Skeletal muscle satellite cell (primary cell): Measurements from ENCODE around the gene AFF1.

Experiments used
- H3K27me3 ChIP-seq: 2 replicates; pipeline ENCODE4 v1.7.0; 2013; ENCODE audit warnings: low read length; ENCODE audit not compliant: control insufficient read depth, insufficient read depth
- H3K36me3 ChIP-seq: 2 replicates; pipeline ENCODE4 v1.7.0; 2013; ENCODE audit warnings: mild to moderate bottlenecking, control low read depth, low read length; ENCODE audit not compliant: insufficient read depth
- H3K4me1 ChIP-seq: 2 replicates; pipeline ENCODE4 v1.7.0; 2013; ENCODE audit warnings: low read length; ENCODE audit not compliant: control insufficient read depth, insufficient read depth
- H3K4me2 ChIP-seq: 2 replicates; pipeline ENCODE4 v1.7.0; 2013; ENCODE audit warnings: mild to moderate bottlenecking, low read length
- H3K4me3 ChIP-seq: 2 replicates; pipeline ENCODE4 v1.7.0; 2013; ENCODE audit warnings: low read length
- H3K9ac ChIP-seq: 2 replicates; pipeline ENCODE4 v1.7.0; 2013; ENCODE audit warnings: mild to moderate bottlenecking, low read depth, low read length, moderate library complexity
- H3K9me3 ChIP-seq: replicated peaks from 2 replicates; pipeline ENCODE4 v1.7.0; 2013; ENCODE audit warnings: mild to moderate bottlenecking, control low read depth, low read length

The AFF1 gene

DNA sequence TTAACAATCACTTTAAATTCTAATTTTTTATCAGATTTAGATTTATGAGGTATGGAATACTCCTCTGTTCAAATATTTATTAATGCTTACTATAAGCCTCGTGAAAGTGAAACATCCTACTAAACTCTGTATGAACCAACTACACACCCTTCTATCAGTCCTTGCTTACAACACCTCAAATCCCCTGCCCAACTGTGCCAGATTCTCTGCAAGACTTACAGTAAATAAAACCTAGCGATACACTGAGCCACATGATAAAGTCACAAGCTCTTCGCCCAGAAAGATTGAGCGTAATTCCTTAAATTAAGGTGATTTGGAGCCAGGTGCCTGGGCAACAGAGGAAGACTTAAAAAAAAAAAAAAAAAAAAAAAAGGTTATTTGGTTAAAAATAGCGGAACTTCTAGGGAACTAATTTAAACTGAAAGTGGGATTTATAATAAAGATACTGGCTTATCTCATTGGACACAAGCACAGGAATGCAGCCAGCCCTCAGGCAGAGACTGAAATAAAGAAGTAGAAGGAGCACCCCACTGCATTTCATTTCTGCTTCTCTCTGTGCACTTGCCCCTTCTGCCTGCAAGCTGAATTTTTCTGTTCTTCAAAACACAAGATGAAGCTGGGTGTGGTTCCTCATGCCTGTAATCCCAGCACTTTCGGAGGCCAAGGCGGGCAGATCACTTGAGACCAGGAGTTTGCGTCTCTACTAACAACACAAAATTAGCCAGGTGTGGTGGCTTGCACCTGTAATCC lies 25.1 kb upstream of the AFF1 start:
- Histone ChIP-seq H3K9me3 (no peaks in the 10 kb centered on the region), H3K9ac (no peak overlapping the region), H3K27me3 (no peaks in the 10 kb centered on the region), H3K4me1 (no peaks in the 10 kb centered on the region), H3K4me2 (no peak overlapping the region), H3K4me3 (no peak overlapping the region), H3K36me3 (no peaks in the 10 kb centered on the region)

DNA sequence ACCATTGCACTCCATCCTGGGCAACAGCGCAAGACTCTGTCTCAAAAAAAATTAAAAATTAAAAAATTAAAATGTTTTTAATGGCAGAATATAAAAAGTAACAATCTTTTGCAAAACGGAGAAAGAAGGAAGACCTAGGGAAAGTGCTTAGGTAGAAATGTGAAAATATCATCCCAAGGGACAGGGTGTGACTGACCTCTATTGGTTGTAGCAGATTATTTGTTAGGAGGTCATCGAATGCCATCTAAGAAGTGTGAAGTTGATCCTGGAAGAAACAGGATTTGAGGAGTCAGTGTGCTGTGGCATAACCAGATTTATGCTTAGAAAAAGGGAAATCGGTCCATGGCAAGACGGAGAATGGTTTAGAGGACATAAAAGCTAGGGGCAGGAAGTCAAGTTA lies 24.4 kb upstream of the AFF1 start:
- Histone ChIP-seq H3K4me2 (no peak overlapping the region), H3K4me3 (no peak overlapping the region), H3K9ac (no peak overlapping the region), H3K36me3 (no peaks in the 10 kb centered on the region), H3K9me3 (no peaks in the 10 kb centered on the region), H3K27me3 (no peaks in the 10 kb centered on the region), H3K4me1 (no peaks in the 10 kb centered on the region)

DNA sequence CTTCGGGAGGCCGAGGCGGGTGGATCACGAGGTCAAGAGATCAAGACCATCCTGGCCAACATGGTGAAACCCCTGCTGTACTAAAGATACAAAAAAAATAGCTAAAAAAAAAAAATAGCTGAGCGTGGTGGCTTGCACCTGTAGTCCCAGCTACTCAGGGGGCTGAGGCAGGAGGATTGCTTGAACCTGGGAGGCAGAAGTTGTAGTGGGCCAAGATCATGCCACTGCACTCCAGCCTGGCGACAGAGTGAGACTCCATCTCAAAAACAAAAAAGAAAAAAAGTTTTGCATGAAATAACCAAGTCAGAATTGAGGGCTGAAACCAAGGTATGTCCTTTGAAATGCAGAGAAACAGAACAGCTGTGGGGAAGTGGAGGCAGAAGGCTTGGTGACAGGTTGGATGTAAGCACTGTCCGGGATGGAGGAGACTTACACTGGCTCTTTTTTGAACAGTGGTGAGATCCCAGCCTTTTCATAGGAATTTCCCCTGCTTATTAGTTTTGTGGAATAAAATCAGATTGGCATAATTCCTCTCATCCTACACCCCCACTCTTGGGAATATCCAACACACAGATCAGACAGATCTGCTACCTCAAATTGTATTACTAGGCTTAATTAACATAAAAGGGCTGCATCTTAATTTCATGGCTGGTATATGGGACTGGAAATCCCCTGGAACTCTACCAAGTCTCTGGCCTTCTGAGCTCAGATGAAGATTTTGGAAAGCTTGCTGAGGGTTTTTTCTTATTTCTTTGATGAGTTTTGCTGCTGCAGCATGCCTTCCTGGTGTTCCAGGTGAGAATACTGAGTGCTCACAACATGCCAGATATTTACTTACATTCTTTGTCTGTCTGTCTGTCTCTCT lies 23.8 kb upstream of the AFF1 start:
- Histone ChIP-seq H3K9me3 (no peaks in the 10 kb centered on the region), H3K27me3 (no peaks in the 10 kb centered on the region), H3K4me3 (no peak overlapping the region), H3K36me3 (no peaks in the 10 kb centered on the region), H3K4me1 (no peaks in the 10 kb centered on the region), H3K9ac (no peak overlapping the region), H3K4me2 (no peak overlapping the region)

DNA sequence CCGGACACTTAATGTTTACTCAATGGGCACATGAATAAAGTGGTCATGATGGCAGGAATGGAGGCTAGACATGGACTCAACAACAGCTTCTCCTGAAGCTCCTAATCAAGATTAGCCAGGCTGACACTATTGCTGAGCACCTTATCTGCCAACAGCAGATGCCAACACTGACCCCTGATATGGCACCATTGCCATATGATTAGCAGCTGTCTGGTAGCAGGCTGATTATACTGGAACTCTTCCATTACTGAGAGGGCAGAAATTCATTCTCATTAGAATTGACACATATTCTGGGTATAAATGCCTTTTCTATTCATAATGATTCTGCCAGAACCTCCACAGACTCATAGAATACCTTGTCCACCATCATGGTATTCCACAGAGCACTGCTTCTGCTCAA lies 18.4 kb upstream of the AFF1 start:
- no peak overlapping the region for H3K9ac ChIP-seq
- H3K4me1 ChIP-seq, result peaks cover 14% of the 10 kb centered on the region
- H3K27me3 ChIP-seq, result no peaks in the 10 kb centered on the region
- H3K9me3 ChIP-seq, result no peaks in the 10 kb centered on the region
- H3K4me2 ChIP-seq, result no peak overlapping the region
- H3K4me3 ChIP-seq, result no peak overlapping the region
- H3K36me3 ChIP-seq, result no peaks in the 10 kb centered on the region

DNA sequence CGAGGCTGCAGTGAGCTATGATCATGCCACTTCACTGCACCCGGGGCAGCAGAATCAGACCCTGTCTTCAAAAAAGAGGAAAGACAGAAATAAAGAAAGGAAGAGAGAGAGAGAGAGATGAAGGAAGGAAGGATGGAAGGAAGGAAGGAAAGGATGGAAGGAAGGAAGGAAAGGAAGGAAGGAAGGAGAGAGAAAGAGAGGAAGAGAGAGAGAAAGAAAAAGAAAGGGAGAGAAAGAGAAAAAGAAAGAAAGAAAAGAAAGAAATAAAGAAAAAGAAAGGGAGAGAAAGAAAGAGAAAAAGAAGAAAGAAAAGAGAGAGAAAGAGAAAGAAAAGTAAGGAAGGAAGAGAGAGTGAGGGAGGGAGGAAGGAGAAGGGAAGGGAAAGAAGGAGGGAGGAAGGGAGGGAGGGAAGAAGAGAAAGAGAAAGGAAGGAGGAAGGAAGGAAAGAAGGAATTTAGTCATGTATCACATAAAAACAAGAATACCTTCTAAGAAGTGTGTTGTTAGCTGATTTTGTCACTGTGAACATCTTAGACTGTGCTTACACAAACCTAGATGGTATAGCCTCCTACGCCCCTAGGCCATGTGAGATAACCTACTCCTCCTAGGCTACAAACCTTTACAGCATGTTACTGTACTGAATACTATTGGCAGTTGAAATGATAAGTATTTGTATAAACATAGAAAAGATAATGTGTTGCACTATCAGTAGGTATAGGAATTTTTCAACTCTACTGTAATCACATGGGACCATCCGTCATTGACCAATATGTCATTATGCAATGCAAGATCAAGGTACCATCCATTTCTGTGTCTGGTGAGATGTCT lies 17.4 kb upstream of the AFF1 start:
- H3K9me3 ChIP-seq, result no peaks in the 10 kb centered on the region
- H3K36me3 ChIP-seq, result no peaks in the 10 kb centered on the region
- H3K4me2 ChIP-seq, result no peak overlapping the region
- no peaks in the 10 kb centered on the region for H3K27me3 ChIP-seq
- no peak overlapping the region for H3K9ac ChIP-seq
- peaks cover 21% of the 10 kb centered on the region for H3K4me1 ChIP-seq
- no peak overlapping the region for H3K4me3 ChIP-seq

DNA sequence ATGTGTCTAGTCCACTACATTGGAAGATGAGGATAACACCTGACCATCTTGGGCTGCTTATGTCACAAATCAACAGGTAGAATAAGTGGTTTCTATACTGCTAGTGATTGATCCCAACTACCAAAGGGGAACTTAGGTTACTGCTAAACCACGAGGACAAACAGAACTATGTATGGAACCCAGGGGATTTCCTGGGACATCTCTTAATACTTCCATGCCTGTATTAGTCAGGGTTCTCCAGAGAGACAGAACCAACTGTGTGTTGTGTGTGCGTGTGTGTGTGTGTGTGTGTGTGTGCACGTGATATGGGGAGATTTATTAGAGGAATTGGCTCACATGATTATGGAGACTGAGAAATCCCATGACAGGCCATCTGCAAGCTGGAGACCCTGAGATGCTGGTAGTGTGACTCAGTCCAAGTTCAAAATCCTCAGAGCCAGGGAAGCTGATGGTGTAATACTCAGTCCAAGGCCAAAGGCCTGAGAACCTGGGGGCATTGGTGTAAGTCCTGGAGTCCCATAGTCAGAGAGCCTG lies 16.2 kb upstream of the AFF1 start:
- H3K9me3 ChIP-seq, result no peaks in the 10 kb centered on the region
- no peaks in the 10 kb centered on the region for H3K27me3 ChIP-seq
- H3K4me3 ChIP-seq, result no peak overlapping the region
- peaks cover 21% of the 10 kb centered on the region for H3K4me1 ChIP-seq
- H3K4me2 ChIP-seq, result no peak overlapping the region
- no peak overlapping the region for H3K9ac ChIP-seq
- no peaks in the 10 kb centered on the region for H3K36me3 ChIP-seq

DNA sequence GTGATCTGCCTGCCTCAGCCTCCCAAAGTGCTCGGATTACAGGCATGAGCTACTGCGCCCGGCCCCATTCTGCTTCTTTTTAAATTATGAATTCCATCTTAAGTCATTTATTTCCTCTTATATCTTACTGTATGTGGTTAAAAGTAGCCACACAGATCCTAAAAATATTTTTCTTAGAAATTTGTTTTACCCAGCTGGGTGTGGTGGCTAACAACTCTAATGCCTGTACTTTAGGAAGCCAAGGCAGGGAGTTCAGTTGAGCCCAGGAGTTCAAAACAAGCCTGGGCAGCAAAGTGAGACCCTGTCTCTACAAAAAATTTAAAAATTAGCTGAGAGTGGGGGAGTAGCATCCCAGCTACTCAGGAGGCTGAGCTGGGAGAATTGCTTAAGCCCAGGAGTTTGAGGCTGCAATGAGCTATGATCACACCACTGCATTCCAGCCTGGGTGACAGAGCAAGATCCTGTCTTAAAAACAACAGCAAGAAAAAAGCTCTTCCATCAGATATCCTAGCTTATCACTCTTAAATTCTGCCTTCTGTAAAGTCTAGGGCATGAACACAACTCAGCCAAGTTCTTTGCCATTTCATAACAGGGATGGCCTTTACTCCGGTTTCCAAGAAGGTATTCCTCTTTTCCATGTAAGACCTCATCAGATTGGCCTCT lies 15.1 kb upstream of the AFF1 start:
- Histone ChIP-seq H3K4me1 (peaks cover 25% of the 10 kb centered on the region), H3K4me2 (no peak overlapping the region), H3K9me3 (no peaks in the 10 kb centered on the region), H3K36me3 (no peaks in the 10 kb centered on the region), H3K27me3 (no peaks in the 10 kb centered on the region), H3K9ac (no peak overlapping the region), H3K4me3 (no peak overlapping the region)

DNA sequence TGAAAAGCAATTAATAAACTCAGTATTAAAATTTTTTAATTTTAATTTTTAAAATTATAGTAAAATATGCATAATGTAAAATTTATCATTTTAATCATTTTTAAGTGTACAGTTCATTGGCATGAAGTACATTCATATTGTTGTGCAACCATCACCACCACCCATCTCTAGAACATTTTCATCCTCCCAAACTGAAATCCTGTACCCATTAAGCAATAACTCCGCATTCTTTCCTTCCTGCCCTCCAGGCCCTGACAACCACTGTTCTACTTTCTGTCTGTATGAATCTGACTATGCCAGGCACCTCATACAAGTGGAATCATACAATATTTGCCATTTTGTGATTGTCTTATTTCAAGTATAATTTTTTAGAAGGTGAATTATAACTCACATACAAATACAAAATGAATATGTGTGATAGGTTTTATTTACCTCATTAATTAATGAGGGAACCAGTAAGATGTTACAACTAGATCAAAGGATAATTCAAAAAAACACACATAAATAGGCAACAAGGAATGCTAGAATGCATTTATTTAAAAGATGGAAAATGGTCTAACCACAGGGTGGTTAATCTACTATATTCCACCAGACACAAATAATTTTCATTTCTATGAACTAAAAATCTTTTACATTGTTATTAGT lies 13.1 kb upstream of the AFF1 start:
- peaks cover 30% of the 10 kb centered on the region for H3K4me1 ChIP-seq

DNA sequence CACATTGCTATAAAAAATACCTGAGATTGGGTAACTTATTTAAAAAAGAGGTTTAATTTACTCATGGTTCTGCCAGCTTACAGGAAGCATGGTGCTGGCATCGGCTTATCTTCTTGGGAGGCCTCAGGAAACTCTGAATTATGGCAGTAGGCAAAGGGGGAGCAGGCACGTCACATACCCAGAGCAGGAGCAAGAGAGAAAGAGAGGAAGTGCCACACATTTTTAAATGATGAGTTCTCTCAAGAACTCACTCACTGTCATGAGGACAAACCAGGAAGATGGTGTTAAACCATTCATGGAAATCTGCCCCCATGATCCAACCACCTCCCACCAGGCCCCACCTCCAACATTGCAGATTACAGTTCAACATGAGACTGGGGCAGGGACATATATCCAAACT lies 10.0 kb upstream of the AFF1 start:
- H3K27me3 ChIP-seq, result no peaks in the 10 kb centered on the region
- no peaks in the 10 kb centered on the region for H3K9me3 ChIP-seq
- H3K36me3 ChIP-seq, result no peaks in the 10 kb centered on the region
- H3K4me3 ChIP-seq, result no peak overlapping the region
- H3K4me2 ChIP-seq, result no peak overlapping the region
- H3K9ac ChIP-seq, result peak overlapping the region; percentile 7
- peaks cover 40% of the 10 kb centered on the region for H3K4me1 ChIP-seq

More for the DNA sequence above, 13.1 kb upstream of the AFF1 start:
- Histone ChIP-seq H3K4me3 (no peak overlapping the region), H3K9ac (peak overlapping the region; percentile 28), H3K36me3 (no peaks in the 10 kb centered on the region), H3K4me2 (peak overlapping the region; percentile 27), H3K9me3 (no peaks in the 10 kb centered on the region), H3K27me3 (no peaks in the 10 kb centered on the region)

DNA sequence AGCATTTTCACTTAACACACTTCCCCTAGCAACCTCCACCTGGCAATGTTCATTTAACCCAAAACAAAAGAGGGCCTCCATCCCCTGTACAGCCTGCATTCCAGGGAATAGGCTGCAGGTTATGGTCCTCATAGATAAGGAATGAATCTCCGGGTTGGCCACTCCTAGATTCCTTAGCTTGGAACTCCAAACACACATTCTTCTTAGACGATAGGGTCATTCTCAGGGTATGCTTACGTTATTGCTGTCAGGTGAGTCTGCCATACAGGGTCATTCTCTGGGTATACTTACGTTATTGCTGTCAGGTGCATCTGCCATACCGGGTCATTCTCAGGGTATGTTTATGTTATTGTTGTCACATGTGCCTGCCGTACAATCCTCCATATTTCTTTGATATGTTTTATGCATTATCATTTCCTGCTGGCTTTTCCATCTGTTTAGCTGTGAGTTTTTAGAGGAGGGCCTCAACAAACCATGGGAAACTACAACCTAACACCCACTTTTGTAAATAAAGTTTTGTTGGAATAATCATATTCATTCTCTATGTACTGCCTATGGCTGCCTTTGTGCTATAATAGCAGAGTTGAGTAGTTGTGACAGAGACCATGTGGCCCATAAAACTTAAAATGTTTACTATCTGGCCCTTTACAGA lies 8.2 kb upstream of the AFF1 start:
- Histone ChIP-seq H3K4me1 (peaks cover 33% of the 10 kb centered on the region), H3K9me3 (no peaks in the 10 kb centered on the region), H3K36me3 (no peaks in the 10 kb centered on the region), H3K4me2 (no peak overlapping the region), H3K27me3 (no peaks in the 10 kb centered on the region), H3K4me3 (no peak overlapping the region), H3K9ac (no peak overlapping the region)
